ENCODE measurements around the gene PPP1R13L. TPM values are rescaled to one million over a fixed set of nuclear protein-coding genes. Genes with fewer than 3 reads are reported as not detected.

PPP1R13L gene
- total and polyA plus RNA-seq, 4 donors = 0.51 to 7.7 (median 4.9) TPM

DNA sequence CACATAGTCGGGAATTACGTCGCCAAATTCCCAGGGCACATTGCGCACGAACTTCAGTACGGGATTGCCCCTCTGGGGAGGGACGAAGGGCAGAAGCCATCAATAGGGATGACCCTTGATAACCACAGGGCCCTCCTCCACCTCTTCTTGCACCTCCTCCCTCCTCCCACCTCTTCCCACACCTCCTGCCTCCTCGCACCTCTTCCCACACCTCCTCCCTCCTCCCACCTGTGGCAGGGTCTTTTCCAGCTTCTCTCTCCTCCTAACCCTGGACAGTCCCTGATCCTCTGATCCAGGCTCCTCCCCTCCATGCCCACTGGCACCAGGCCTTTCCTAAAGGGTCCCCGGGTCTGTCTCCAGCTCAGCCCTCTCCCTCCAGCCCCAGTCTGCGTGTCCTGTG, 15.5 kb upstream of the PPP1R13L start:
- DNase-seq (ENCODE audit: low spot score) = no peak
- peaks cover 5 to 16% (median 8%) of the 10 kb centered on the region in 4 donors for H3K4me1 ChIP-seq (ENCODE audit: control insufficient read depth in 4 of 4, insufficient read depth in 4 of 4, low read length in 3 of 4)
- H3K9me3 ChIP-seq (ENCODE audit: control insufficient read depth in 4 of 4, low read length in 3 of 4) = no peaks in the 10 kb centered on the region
- no peak overlapping the region for H3K4me3 ChIP-seq (ENCODE audit: low read depth in 1 of 3, low read length in 3 of 3)
- H3K36me3 ChIP-seq (ENCODE audit: control insufficient read depth in 4 of 4, insufficient read depth in 3 of 4, low read depth in 1 of 4, low read length in 3 of 4) = peaks cover 0 to 20% (median 11%) of the 10 kb centered on the region in 4 donors
- TF ChIP-seq RAD21 (IDR thresholded peaks at IDR 0.05) = no peak
- TF ChIP-seq, protein P1, sequence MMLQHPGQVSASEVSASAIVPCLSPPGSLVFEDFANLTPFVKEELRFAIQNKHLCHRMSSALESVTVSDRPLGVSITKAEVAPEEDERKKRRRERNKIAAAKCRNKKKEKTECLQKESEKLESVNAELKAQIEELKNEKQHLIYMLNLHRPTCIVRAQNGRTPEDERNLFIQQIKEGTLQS (IDR thresholded peaks at IDR 0.05) = no peak
- TF ChIP-seq SP1 (IDR thresholded peaks at IDR 0.05) = no peak
- TF ChIP-seq, protein P2, sequence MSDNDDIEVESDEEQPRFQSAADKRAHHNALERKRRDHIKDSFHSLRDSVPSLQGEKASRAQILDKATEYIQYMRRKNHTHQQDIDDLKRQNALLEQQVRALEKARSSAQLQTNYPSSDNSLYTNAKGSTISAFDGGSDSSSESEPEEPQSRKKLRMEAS (IDR thresholded peaks at IDR 0.05) = no peak
- no peak for TF ChIP-seq GABPA (IDR thresholded peaks at IDR 0.05 in 1 of 2, conservative IDR thresholded peaks at IDR 0.05 in 1 of 2)
- TF ChIP-seq HNF4A (conservative IDR thresholded peaks at IDR 0.05) = no peak
- no peak for TF ChIP-seq YY1 (IDR thresholded peaks at IDR 0.05)
- no peak for TF ChIP-seq TAF1 (conservative IDR thresholded peaks at IDR 0.05)
- TF ChIP-seq, protein P3, sequence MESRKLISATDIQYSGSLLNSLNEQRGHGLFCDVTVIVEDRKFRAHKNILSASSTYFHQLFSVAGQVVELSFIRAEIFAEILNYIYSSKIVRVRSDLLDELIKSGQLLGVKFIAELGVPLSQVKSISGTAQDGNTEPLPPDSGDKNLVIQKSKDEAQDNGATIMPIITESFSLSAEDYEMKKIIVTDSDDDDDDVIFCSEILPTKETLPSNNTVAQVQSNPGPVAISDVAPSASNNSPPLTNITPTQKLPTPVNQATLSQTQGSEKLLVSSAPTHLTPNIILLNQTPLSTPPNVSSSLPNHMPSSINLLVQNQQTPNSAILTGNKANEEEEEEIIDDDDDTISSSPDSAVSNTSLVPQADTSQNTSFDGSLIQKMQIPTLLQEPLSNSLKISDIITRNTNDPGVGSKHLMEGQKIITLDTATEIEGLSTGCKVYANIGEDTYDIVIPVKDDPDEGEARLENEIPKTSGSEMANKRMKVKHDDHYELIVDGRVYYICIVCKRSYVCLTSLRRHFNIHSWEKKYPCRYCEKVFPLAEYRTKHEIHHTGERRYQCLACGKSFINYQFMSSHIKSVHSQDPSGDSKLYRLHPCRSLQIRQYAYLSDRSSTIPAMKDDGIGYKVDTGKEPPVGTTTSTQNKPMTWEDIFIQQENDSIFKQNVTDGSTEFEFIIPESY (IDR thresholded peaks at IDR 0.05) = no peak
- TF ChIP-seq NR2F2 (IDR thresholded peaks at IDR 0.05) = no peak
- no peak for TF ChIP-seq RXRA (IDR thresholded peaks at IDR 0.05)
- no peak overlapping the region for H3K9ac ChIP-seq (ENCODE audit: low read depth in 1 of 2, low read length in 2 of 2)
- WGBS = 90% methylated on average over 10 of the region's 10 CpGs
- no peak overlapping the region for H3K27ac ChIP-seq (ENCODE audit: low read depth in 1 of 2, low read length in 2 of 2)
- H3K27me3 ChIP-seq (ENCODE audit: control insufficient read depth in 4 of 4, insufficient read depth in 4 of 4, low read length in 3 of 4) = no peaks in the 10 kb centered on the region

DNA sequence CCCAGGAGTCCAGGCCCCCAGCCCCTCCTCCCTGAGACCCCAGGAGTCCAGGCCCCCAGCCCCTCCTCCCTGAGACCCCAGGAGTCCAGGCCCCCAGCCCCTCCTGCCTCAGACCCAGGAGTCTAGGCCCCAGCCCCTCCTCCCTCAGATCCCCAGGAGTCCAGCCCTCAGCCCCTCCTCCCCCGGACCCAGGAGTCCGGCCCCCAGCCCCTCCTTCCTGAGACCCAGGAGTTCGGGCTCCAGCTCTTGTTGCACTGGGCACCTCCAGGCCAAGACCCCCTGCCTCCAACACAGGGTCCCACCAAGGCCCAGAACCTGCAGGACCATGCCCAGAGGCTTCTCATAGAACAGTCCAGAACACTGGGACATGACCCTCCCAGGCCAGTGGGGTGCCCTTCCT, 15.0 kb upstream of the PPP1R13L start:
- Histone ChIP-seq H3K4me3 (ENCODE audit: low read depth in 1 of 3, low read length in 3 of 3) (no peak overlapping the region), H3K9ac (ENCODE audit: low read depth in 1 of 2, low read length in 2 of 2) (no peak overlapping the region), H3K9me3 (ENCODE audit: control insufficient read depth in 4 of 4, low read length in 3 of 4) (no peaks in the 10 kb centered on the region), H3K4me1 (ENCODE audit: control insufficient read depth in 4 of 4, insufficient read depth in 4 of 4, low read length in 3 of 4) (peaks cover 4 to 16% (median 8%) of the 10 kb centered on the region in 4 donors), H3K27me3 (ENCODE audit: control insufficient read depth in 4 of 4, insufficient read depth in 4 of 4, low read length in 3 of 4) (no peaks in the 10 kb centered on the region), H3K36me3 (ENCODE audit: control insufficient read depth in 4 of 4, insufficient read depth in 3 of 4, low read depth in 1 of 4, low read length in 3 of 4) (peaks cover 0 to 20% (median 11%) of the 10 kb centered on the region in 4 donors), H3K27ac (ENCODE audit: low read depth in 1 of 2, low read length in 2 of 2) (no peak overlapping the region)
- 68% methylated on average over 3 of the region's 3 CpGs for WGBS
- DNase-seq (ENCODE audit: low spot score) = no peak
- TF ChIP-seq RAD21 (IDR thresholded peaks at IDR 0.05) (no peak), HNF4G (IDR thresholded peaks at IDR 0.05) (no peak), GABPA (IDR thresholded peaks at IDR 0.05 in 1 of 2, conservative IDR thresholded peaks at IDR 0.05 in 1 of 2) (no peak), EGR1 (IDR thresholded peaks at IDR 0.05; ENCODE audit: low read depth in 2 of 2) (no peak), NR2F2 (IDR thresholded peaks at IDR 0.05) (no peak), HNF4A (conservative IDR thresholded peaks at IDR 0.05) (no peak)
- TF ChIP-seq, protein P4, sequence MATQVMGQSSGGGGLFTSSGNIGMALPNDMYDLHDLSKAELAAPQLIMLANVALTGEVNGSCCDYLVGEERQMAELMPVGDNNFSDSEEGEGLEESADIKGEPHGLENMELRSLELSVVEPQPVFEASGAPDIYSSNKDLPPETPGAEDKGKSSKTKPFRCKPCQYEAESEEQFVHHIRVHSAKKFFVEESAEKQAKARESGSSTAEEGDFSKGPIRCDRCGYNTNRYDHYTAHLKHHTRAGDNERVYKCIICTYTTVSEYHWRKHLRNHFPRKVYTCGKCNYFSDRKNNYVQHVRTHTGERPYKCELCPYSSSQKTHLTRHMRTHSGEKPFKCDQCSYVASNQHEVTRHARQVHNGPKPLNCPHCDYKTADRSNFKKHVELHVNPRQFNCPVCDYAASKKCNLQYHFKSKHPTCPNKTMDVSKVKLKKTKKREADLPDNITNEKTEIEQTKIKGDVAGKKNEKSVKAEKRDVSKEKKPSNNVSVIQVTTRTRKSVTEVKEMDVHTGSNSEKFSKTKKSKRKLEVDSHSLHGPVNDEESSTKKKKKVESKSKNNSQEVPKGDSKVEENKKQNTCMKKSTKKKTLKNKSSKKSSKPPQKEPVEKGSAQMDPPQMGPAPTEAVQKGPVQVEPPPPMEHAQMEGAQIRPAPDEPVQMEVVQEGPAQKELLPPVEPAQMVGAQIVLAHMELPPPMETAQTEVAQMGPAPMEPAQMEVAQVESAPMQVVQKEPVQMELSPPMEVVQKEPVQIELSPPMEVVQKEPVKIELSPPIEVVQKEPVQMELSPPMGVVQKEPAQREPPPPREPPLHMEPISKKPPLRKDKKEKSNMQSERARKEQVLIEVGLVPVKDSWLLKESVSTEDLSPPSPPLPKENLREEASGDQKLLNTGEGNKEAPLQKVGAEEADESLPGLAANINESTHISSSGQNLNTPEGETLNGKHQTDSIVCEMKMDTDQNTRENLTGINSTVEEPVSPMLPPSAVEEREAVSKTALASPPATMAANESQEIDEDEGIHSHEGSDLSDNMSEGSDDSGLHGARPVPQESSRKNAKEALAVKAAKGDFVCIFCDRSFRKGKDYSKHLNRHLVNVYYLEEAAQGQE (IDR thresholded peaks at IDR 0.05) = no peak
- TF ChIP-seq, protein P3 (IDR thresholded peaks at IDR 0.05) = no peak
